Measurements from ENCODE around the gene RHBDD2. TPM values are rescaled to one million over a fixed set of nuclear protein-coding genes. Genes with fewer than 3 reads are reported as not detected.

The RHBDD2 gene
- total and polyA plus RNA-seq, 4 donors, result 13.6 to 65.0 (median 37.3) TPM

DNA sequence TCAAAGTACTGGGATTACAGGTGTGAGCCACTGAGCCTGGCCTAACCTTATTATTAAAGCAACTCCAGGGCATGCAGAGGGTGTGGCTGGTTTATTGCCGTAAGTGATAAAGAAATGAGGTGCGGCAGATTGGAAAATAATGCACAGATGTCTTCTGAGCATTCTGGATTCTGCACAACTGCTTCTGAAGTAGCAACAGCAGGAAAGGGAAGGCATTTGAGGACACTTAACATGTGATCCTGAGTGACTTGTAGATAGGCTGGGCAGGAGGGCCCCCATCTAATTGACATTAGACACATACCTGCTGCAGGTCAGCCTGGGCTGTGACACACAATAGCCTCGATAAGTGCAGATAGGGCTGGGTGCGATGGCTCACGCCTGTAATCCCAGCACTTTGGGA lies 5.6 kb downstream of the RHBDD2 start:
- 88% methylated on average over 5 of the region's 5 CpGs for WGBS

DNA sequence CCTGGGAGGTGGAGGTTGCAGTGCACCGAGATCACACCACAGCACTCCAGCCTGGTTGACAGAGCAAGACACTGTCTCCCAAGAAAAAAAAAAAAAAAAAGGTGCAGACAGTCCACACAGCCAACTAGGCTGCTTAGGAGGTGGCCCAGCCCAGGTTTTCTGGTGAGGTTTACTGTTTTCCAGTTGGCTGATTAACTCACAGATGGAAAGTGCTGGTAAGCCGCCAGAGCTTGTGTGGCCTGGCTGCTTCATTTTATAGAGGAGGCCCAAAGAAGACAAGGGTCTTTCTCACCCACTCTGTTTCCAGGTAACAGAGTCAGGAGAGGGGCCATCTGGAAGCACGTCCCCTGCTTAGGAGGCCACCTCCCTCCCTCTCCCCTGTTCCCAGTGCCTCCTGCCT lies 6.2 kb downstream of the RHBDD2 start:
- H3K4me1 ChIP-seq (ENCODE audit: control insufficient read depth in 4 of 4, insufficient read depth in 4 of 4, low read length in 3 of 4), result peaks cover 0 to 15% (median 5%) of the 10 kb centered on the region in 4 donors
- TF ChIP-seq RAD21 (IDR thresholded peaks at IDR 0.05) (no peak), FOXA1 (IDR thresholded peaks at IDR 0.05) (no peak), RXRA (IDR thresholded peaks at IDR 0.05) (no peak), GABPA (IDR thresholded peaks at IDR 0.05 in 1 of 2, conservative IDR thresholded peaks at IDR 0.05 in 1 of 2) (no peak), EGR1 (IDR thresholded peaks at IDR 0.05; ENCODE audit: low read depth in 2 of 2) (no peak), JUND (IDR thresholded peaks at IDR 0.05) (no peak), SP1 (IDR thresholded peaks at IDR 0.05) (no peak), HNF4G (IDR thresholded peaks at IDR 0.05) (no peak), YY1 (IDR thresholded peaks at IDR 0.05) (no peak), HNF4A (conservative IDR thresholded peaks at IDR 0.05) (no peak)
- TF ChIP-seq, protein P1, sequence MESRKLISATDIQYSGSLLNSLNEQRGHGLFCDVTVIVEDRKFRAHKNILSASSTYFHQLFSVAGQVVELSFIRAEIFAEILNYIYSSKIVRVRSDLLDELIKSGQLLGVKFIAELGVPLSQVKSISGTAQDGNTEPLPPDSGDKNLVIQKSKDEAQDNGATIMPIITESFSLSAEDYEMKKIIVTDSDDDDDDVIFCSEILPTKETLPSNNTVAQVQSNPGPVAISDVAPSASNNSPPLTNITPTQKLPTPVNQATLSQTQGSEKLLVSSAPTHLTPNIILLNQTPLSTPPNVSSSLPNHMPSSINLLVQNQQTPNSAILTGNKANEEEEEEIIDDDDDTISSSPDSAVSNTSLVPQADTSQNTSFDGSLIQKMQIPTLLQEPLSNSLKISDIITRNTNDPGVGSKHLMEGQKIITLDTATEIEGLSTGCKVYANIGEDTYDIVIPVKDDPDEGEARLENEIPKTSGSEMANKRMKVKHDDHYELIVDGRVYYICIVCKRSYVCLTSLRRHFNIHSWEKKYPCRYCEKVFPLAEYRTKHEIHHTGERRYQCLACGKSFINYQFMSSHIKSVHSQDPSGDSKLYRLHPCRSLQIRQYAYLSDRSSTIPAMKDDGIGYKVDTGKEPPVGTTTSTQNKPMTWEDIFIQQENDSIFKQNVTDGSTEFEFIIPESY (IDR thresholded peaks at IDR 0.05), result no peak
- TF ChIP-seq, protein P2, sequence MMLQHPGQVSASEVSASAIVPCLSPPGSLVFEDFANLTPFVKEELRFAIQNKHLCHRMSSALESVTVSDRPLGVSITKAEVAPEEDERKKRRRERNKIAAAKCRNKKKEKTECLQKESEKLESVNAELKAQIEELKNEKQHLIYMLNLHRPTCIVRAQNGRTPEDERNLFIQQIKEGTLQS (IDR thresholded peaks at IDR 0.05), result no peak
- TF ChIP-seq, protein P3, sequence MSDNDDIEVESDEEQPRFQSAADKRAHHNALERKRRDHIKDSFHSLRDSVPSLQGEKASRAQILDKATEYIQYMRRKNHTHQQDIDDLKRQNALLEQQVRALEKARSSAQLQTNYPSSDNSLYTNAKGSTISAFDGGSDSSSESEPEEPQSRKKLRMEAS (IDR thresholded peaks at IDR 0.05), result no peak
- TF ChIP-seq, protein P4, sequence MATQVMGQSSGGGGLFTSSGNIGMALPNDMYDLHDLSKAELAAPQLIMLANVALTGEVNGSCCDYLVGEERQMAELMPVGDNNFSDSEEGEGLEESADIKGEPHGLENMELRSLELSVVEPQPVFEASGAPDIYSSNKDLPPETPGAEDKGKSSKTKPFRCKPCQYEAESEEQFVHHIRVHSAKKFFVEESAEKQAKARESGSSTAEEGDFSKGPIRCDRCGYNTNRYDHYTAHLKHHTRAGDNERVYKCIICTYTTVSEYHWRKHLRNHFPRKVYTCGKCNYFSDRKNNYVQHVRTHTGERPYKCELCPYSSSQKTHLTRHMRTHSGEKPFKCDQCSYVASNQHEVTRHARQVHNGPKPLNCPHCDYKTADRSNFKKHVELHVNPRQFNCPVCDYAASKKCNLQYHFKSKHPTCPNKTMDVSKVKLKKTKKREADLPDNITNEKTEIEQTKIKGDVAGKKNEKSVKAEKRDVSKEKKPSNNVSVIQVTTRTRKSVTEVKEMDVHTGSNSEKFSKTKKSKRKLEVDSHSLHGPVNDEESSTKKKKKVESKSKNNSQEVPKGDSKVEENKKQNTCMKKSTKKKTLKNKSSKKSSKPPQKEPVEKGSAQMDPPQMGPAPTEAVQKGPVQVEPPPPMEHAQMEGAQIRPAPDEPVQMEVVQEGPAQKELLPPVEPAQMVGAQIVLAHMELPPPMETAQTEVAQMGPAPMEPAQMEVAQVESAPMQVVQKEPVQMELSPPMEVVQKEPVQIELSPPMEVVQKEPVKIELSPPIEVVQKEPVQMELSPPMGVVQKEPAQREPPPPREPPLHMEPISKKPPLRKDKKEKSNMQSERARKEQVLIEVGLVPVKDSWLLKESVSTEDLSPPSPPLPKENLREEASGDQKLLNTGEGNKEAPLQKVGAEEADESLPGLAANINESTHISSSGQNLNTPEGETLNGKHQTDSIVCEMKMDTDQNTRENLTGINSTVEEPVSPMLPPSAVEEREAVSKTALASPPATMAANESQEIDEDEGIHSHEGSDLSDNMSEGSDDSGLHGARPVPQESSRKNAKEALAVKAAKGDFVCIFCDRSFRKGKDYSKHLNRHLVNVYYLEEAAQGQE (IDR thresholded peaks at IDR 0.05), result no peak

More for the DNA sequence above, 5.6 kb downstream of the RHBDD2 start:
- peaks cover 0 to 21% (median 6%) of the 10 kb centered on the region in 4 donors for H3K4me1 ChIP-seq (ENCODE audit: control insufficient read depth in 4 of 4, insufficient read depth in 4 of 4, low read length in 3 of 4)
- no peak for DNase-seq (ENCODE audit: low spot score)
- no peak overlapping the region for H3K9ac ChIP-seq (ENCODE audit: low read depth in 1 of 2, low read length in 2 of 2)
- TF ChIP-seq, protein P1 (IDR thresholded peaks at IDR 0.05), result no peak
- no peak for TF ChIP-seq JUND (IDR thresholded peaks at IDR 0.05)
- no peak for TF ChIP-seq RAD21 (IDR thresholded peaks at IDR 0.05)
- TF ChIP-seq GABPA (IDR thresholded peaks at IDR 0.05 in 1 of 2, conservative IDR thresholded peaks at IDR 0.05 in 1 of 2), result no peak
- no peak for TF ChIP-seq HNF4G (IDR thresholded peaks at IDR 0.05)
- no peak for TF ChIP-seq HNF4A (conservative IDR thresholded peaks at IDR 0.05)
- TF ChIP-seq NR2F2 (IDR thresholded peaks at IDR 0.05), result no peak
- no peak for TF ChIP-seq TAF1 (conservative IDR thresholded peaks at IDR 0.05)
- TF ChIP-seq FOXA1 (IDR thresholded peaks at IDR 0.05), result no peak
- TF ChIP-seq EGR1 (IDR thresholded peaks at IDR 0.05; ENCODE audit: low read depth in 2 of 2), result no peak
- TF ChIP-seq, protein P3 (IDR thresholded peaks at IDR 0.05), result no peak
- TF ChIP-seq, protein P4 (IDR thresholded peaks at IDR 0.05), result no peak
- H3K4me3 ChIP-seq (ENCODE audit: low read depth in 1 of 3, low read length in 3 of 3), result no peak overlapping the region
- H3K9me3 ChIP-seq (ENCODE audit: control insufficient read depth in 4 of 4, low read length in 3 of 4), result no peaks in the 10 kb centered on the region
- no peaks in the 10 kb centered on the region for H3K27me3 ChIP-seq (ENCODE audit: control insufficient read depth in 4 of 4, insufficient read depth in 4 of 4, low read length in 3 of 4)
- H3K27ac ChIP-seq (ENCODE audit: low read depth in 1 of 2, low read length in 2 of 2), result no peak overlapping the region
- H3K36me3 ChIP-seq (ENCODE audit: control insufficient read depth in 4 of 4, insufficient read depth in 3 of 4, low read depth in 1 of 4, low read length in 3 of 4), result peaks cover 13 to 32% (median 19%) of the 10 kb centered on the region in 4 donors

More for the DNA sequence above, 6.2 kb downstream of the RHBDD2 start:
- WGBS, result 94% methylated on average over 3 of the region's 3 CpGs
- no peaks in the 10 kb centered on the region for H3K27me3 ChIP-seq (ENCODE audit: control insufficient read depth in 4 of 4, insufficient read depth in 4 of 4, low read length in 3 of 4)
- H3K9me3 ChIP-seq (ENCODE audit: control insufficient read depth in 4 of 4, low read length in 3 of 4), result no peaks in the 10 kb centered on the region
- DNase-seq (ENCODE audit: low spot score), result no peak
- H3K9ac ChIP-seq (ENCODE audit: low read depth in 1 of 2, low read length in 2 of 2), result no peak overlapping the region
- H3K4me3 ChIP-seq (ENCODE audit: low read depth in 1 of 3, low read length in 3 of 3), result no peak overlapping the region
- H3K36me3 ChIP-seq (ENCODE audit: control insufficient read depth in 4 of 4, insufficient read depth in 3 of 4, low read depth in 1 of 4, low read length in 3 of 4), result peaks cover 13 to 32% (median 19%) of the 10 kb centered on the region in 4 donors
- H3K27ac ChIP-seq (ENCODE audit: low read depth in 1 of 2, low read length in 2 of 2), result no peak overlapping the region

Measured in liver (tissue), 9 donors.